Keratinocyte (primary cell): ENCODE measurements around the gene MX2. TPM values are rescaled to one million over a fixed set of nuclear protein-coding genes. Genes with fewer than 3 reads are reported as not detected.
A peak's percentile ranks its signal among the peaks of the same experiment; 100 is the strongest.
"Not testable (repeated sequence)": the region's sequence is repeated elsewhere in the genome, so short reads cannot be mapped to it uniquely, and the experiment has no call there.

ENCODE experiments used
- DNase-seq: peaks from one replicate; pipeline ENCODE4 v3.0.0-alpha.2; 2011; ENCODE audit warnings: low read depth, missing footprints, low spot score
- FAIRE-seq: peaks from 2 replicates; lab custom pipeline; 2011; peaks lifted over from hg19 to GRCh38; lab: Jason Lieb, UNC
- H2AFZ ChIP-seq: 2 replicates; pipeline ENCODE4 v1.6.0; 2012; ENCODE audit warnings: low read length, control low read depth, inconsistent platforms; ENCODE audit not compliant: control insufficient read depth
- H3K27ac ChIP-seq: 2 replicates; pipeline ENCODE4 v1.5.1; 2011; ENCODE audit warnings: low read length; ENCODE audit not compliant: control insufficient read depth, insufficient read depth
- H3K27me3 ChIP-seq: 3 replicates; pipeline ENCODE4 v1.6.0; 2011; ENCODE audit warnings: low read length; ENCODE audit not compliant: control insufficient read depth, insufficient read depth; ENCODE audit errors: extremely low read depth
- H3K36me3 ChIP-seq, 2 experiments: 2 replicates in 1 of 2; 3 replicates in 1 of 2; pipeline ENCODE4 v1.5.1; 2011; ENCODE audit warnings: low read length in 2 of 2, mild to moderate bottlenecking in 1 of 2; ENCODE audit not compliant: control insufficient read depth in 2 of 2, insufficient read depth in 2 of 2; ENCODE audit errors: extremely low read depth in 1 of 2
- H3K4me1 ChIP-seq: 3 replicates; pipeline ENCODE4 v1.5.1; 2011; ENCODE audit warnings: low read length; ENCODE audit not compliant: control insufficient read depth, insufficient read depth; ENCODE audit errors: extremely low read depth
- H3K4me2 ChIP-seq: 3 replicates; pipeline ENCODE4 v1.6.0; 2011; ENCODE audit warnings: low read depth, low read length; ENCODE audit not compliant: control insufficient read depth, insufficient read depth; ENCODE audit errors: extremely low read depth
- H3K4me3 ChIP-seq, 3 experiments: fragments of 200-600 bp in 1 of 3; sonication (generic) in 1 of 3; 2 replicates in 2 of 3; 3 replicates in 1 of 3; pipeline ENCODE4 v1.5.1; 2011 to 2016; ENCODE audit warnings: low read length in 3 of 3, mild to moderate bottlenecking in 3 of 3, control low read depth in 2 of 3, inconsistent platforms in 1 of 3, low read depth in 1 of 3, mixed read lengths in 1 of 3, mixed run types in 1 of 3, moderate library complexity in 1 of 3; ENCODE audit not compliant: control insufficient read depth in 2 of 3, insufficient read depth in 2 of 3; ENCODE audit errors: extremely low read depth in 1 of 3
- H3K79me2 ChIP-seq: 2 replicates; pipeline ENCODE4 v1.6.0; 2012; ENCODE audit warnings: low read length; ENCODE audit not compliant: control insufficient read depth, insufficient read depth
- H3K9ac ChIP-seq: 3 replicates; pipeline ENCODE4 v1.6.0; 2011; ENCODE audit warnings: low read length; ENCODE audit not compliant: control insufficient read depth, insufficient read depth; ENCODE audit errors: extremely low read depth
- H3K9me1 ChIP-seq: 3 replicates; pipeline ENCODE4 v1.6.0; 2011; ENCODE audit warnings: low read length; ENCODE audit not compliant: control insufficient read depth, insufficient read depth; ENCODE audit errors: extremely low read depth
- H3K9me3 ChIP-seq: 2 replicates; pipeline ENCODE4 v1.5.1; 2012; ENCODE audit warnings: low read depth, low read length; ENCODE audit not compliant: control insufficient read depth
- H4K20me1 ChIP-seq: 3 replicates; pipeline ENCODE4 v1.6.0; 2011; ENCODE audit warnings: low read length; ENCODE audit not compliant: control insufficient read depth, insufficient read depth; ENCODE audit errors: extremely low read depth
- EZH2 ChIP-seq: IDR thresholded peaks from one replicate; pipeline ENCODE4 v1.6.1; 2012; ENCODE audit warnings: inconsistent platforms, mild to moderate bottlenecking, low read length, moderate library complexity
- dilution Hi-C: fragments of 300-500 bp; cut with MboI; formaldehyde crosslinking; loops from one replicate; pipeline ENCODE4 v1.7.0; 2020; ENCODE audit warnings: low sequenced_read_pairs; ENCODE audit not compliant: extremely low pct_ligation_motif_present
- polyA plus RNA-seq, 5 experiments: library from polyadenylated mRNA; depleted of rRNA in 3 of 5; stranded (reverse) in 3 of 5; stranded (forward) in 1 of 5; unstranded in 1 of 5; fragments of >200 nt; gene quantifications; 1 replicate in 1 of 5; 2 replicates in 3 of 5; 3 replicates in 1 of 5; pipeline versions ENCODE4 v1.2.1 to v1.2.3, GENCODE V29; 2011 to 2012; ENCODE audit warnings: missing spikeins in 2 of 5, low read depth in 1 of 5, low replicate concordance in 1 of 5
- TF ChIP-seq, protein P1 (sequence below), 3 experiments: IDR thresholded peaks in 1 of 3; conservative IDR thresholded peaks in 1 of 3; optimal IDR thresholded peaks in 1 of 3; 2 replicates in 2 of 3; 3 replicates in 1 of 3; pipeline versions ENCODE3 to v1.5.1; 2011; ENCODE audit warnings: low read length in 3 of 3, mild to moderate bottlenecking in 3 of 3, moderate library complexity in 2 of 3, control low read depth in 1 of 3, inconsistent platforms in 1 of 3; ENCODE audit not compliant: insufficient read depth in 2 of 3; ENCODE audit errors: extremely low read depth in 1 of 3

MX2 gene
- polyA plus RNA-seq, 1 donor (not counting 4 experiments of a cell fraction or from before 2014, with no cell fraction given), result 7.1 TPM

GRCh38 chr21:41418956-41419680 lies 57.3 kb downstream of the MX2 start:
- Histone ChIP-seq H3K4me2 (no peak overlapping the region), H3K4me3 (no peak overlapping the region), H3K9me3 (no peaks in the 10 kb centered on the region), H3K9ac (no peak overlapping the region), H4K20me1 (no peaks in the 10 kb centered on the region), H2AFZ (no peak overlapping the region), H3K79me2 (no peaks in the 10 kb centered on the region), H3K9me1 (no peaks in the 10 kb centered on the region), H3K27me3 (no peaks in the 10 kb centered on the region), H3K36me3 (no peaks in the 10 kb centered on the region), H3K27ac (no peak overlapping the region), H3K4me1 (peaks cover 3% of the 10 kb centered on the region)
- dilution Hi-C loops, result no loop called here
- no peak for FAIRE-seq
- DNase-seq, result no peak
- TF ChIP-seq, protein P1, sequence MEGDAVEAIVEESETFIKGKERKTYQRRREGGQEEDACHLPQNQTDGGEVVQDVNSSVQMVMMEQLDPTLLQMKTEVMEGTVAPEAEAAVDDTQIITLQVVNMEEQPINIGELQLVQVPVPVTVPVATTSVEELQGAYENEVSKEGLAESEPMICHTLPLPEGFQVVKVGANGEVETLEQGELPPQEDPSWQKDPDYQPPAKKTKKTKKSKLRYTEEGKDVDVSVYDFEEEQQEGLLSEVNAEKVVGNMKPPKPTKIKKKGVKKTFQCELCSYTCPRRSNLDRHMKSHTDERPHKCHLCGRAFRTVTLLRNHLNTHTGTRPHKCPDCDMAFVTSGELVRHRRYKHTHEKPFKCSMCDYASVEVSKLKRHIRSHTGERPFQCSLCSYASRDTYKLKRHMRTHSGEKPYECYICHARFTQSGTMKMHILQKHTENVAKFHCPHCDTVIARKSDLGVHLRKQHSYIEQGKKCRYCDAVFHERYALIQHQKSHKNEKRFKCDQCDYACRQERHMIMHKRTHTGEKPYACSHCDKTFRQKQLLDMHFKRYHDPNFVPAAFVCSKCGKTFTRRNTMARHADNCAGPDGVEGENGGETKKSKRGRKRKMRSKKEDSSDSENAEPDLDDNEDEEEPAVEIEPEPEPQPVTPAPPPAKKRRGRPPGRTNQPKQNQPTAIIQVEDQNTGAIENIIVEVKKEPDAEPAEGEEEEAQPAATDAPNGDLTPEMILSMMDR (optimal IDR thresholded peaks at IDR 0.05 in 1 of 3, IDR thresholded peaks at IDR 0.05 in 1 of 3, conservative IDR thresholded peaks at IDR 0.05 in 1 of 3; ENCODE audit: extremely low read depth in 1 of 3, insufficient read depth in 2 of 3, low read length in 3 of 3), result no peak
- TF ChIP-seq EZH2, result no peak

DNA sequence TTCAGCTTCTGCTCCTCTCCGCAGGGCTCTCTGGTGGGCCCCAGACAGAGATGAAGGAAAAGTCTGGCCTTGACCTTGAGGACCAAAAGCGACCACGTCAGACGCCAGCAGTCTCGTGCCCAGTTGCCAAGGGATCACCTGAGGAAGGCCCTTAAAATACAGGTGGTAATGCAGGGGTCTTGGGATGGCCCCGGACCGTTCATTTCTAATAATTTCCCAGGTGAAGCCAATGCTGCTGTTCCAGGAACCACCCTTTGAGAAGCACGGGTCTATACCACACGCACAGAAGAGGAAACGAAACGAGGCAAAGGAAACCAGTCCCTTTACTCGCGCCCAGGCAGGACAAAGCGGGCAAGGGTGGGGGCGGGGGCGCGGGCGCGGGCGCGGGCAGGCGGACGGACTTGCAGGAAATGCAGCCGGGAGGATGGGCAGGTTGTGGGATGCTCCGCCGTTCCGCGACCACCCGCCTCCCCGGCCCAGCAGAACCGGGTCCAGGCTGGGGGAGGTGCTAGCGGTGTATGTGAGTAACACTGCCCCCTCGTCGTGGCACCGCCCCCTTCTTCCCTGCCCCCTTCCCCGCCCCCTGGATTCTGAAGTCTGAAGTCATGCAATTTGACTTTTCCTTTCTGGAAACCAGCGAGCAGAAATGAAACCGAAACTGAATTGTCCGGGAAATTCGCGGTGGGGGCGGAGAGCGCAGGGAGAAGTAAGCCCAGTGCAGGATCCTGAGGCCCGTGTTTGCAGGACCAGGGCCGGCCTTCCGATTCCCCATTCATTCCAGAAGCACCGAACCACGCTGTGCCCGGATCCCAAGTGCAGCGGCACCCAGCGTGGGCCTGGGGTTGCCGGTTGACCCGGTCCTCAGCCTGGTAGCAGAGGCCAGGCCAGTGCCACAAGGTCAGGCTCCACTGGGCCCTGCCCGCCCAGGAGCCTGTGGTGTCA lies 58.4 kb downstream of the MX2 start:
- H3K36me3 ChIP-seq, result no peaks in the 10 kb centered on the region
- FAIRE-seq (peak; percentile 13), DNase-seq (peak; percentile 44)
- no peaks in the 10 kb centered on the region for H3K9me3 ChIP-seq
- H3K4me1 ChIP-seq, result peaks cover 3% of the 10 kb centered on the region
- H4K20me1 ChIP-seq, result no peaks in the 10 kb centered on the region
- H2AFZ ChIP-seq, result peak overlapping the region; percentile 82
- no peaks in the 10 kb centered on the region for H3K9me1 ChIP-seq
- no peaks in the 10 kb centered on the region for H3K79me2 ChIP-seq
- peak overlapping the region; percentile 52 to 81 (median 76) for H3K4me3 ChIP-seq
- no peaks in the 10 kb centered on the region for H3K27me3 ChIP-seq
- H3K27ac ChIP-seq, result peak overlapping the region; percentile 87
- TF ChIP-seq, protein P1 (optimal IDR thresholded peaks at IDR 0.05 in 1 of 3, IDR thresholded peaks at IDR 0.05 in 1 of 3, conservative IDR thresholded peaks at IDR 0.05 in 1 of 3; ENCODE audit: extremely low read depth in 1 of 3, insufficient read depth in 2 of 3, low read length in 3 of 3), result peak in 1 of 3 experiments; percentile 7
- TF ChIP-seq EZH2, result no peak
- dilution Hi-C loops, result no loop called here
- H3K4me2 ChIP-seq, result peak overlapping the region; percentile 89
- H3K9ac ChIP-seq, result peak overlapping the region; percentile 90

DNA sequence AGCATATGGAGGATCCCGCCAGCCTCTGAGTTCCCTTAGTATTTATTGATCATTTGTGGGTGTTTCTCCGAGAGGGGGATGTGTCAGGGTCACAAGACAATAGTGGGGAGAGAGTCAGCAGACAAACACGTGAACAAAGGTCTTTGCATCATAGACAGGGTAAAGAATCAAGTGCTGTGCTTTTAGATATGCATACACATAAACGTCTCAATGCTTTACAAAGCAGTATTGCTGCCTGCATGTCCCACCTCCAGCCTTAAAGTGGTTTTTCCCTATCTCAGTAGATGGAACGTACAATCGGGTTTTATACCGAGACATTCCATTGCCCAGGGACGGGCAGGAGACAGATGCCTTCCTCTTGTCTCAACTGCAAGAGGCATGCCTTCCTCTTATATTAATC lies 59.2 kb downstream of the MX2 start:
- H3K9me1 ChIP-seq, dilution Hi-C loops, H3K4me1 ChIP-seq, H2AFZ ChIP-seq, H3K27me3 ChIP-seq, H3K79me2 ChIP-seq, DNase-seq, H3K36me3 ChIP-seq, H4K20me1 ChIP-seq, H3K9me3 ChIP-seq: not testable (repeated sequence)
- Histone ChIP-seq H3K4me2 (peak overlapping the region; percentile 89), H3K4me3 (peak overlapping the region in 1 of 3 experiments; percentile 52), H3K9ac (peak overlapping the region; percentile 90), H3K27ac (peak overlapping the region; percentile 87)
- peak; percentile 58 for FAIRE-seq
